Vagina (tissue), 2 donors: ENCODE data around the gene NPTX1. TPM values are rescaled to one million over a fixed set of nuclear protein-coding genes. Genes with fewer than 3 reads are reported as not detected.
A peak's percentile ranks its signal among the peaks of the same experiment; 100 is the strongest.

ENCODE experiments used
- DNase-seq, 2 donors: peaks; one replicate each; pipeline ENCODE4 v3.0.0-alpha.2; 2017; ENCODE audit errors: extremely low spot score in 2 of 2
- H3K27ac ChIP-seq: fragments of 200-600 bp; sonication (generic); one replicate; pipeline ENCODE4 v1.5.1; 2019
- H3K27me3 ChIP-seq: fragments of 200-600 bp; sonication (generic); one replicate; pipeline ENCODE4 v1.5.1; 2019
- H3K36me3 ChIP-seq, 2 donors: fragments of 200-600 bp; sonication (generic); one replicate each; pipeline ENCODE4 v1.5.1; 2017 to 2019
- H3K4me1 ChIP-seq: fragments of 200-600 bp; sonication (generic); one replicate; pipeline ENCODE4 v1.5.1; 2019
- H3K4me3 ChIP-seq, 2 donors: fragments of 200-600 bp; sonication (generic); 1 replicate in 1 of 2; 2 replicates in 1 of 2; pipeline ENCODE4 v1.5.1; 2016 to 2019
- H3K9me3 ChIP-seq: fragments of 200-600 bp; sonication (generic); one replicate; pipeline ENCODE4 v1.5.1; 2019
- CTCF ChIP-seq, 3 experiments: fragments of 450-650 bp in 2 of 3; fragments of 200-600 bp in 1 of 3; sonication (generic) in 1 of 3; IDR thresholded peaks; one replicate each; pipeline ENCODE4 v1.5.1; 2017 to 2019; ENCODE audit warnings: antibody characterized with exemption in 3 of 3, mild to moderate bottlenecking in 2 of 3, moderate library complexity in 2 of 3
- POLR2A ChIP-seq, 2 donors: fragments of 450-650 bp; IDR thresholded peaks; one replicate each; pipeline ENCODE4 v1.6.1; 2017; ENCODE audit warnings: antibody characterized with exemption in 2 of 2, mild to moderate bottlenecking in 2 of 2, moderate library complexity in 2 of 2
- POLR2AphosphoS5 ChIP-seq, 2 donors: sonication (generic); formaldehyde crosslinking; IDR thresholded peaks; one replicate each; pipeline ENCODE4 v1.9.0; 2017; ENCODE audit warnings: antibody characterized with exemption in 2 of 2, mild to moderate bottlenecking in 2 of 2, low read depth in 1 of 2; ENCODE audit not compliant: insufficient read depth in 1 of 2
- intact Hi-C: fragments of 100-400 bp; cut with DNase I; formaldehyde crosslinking; loops from one replicate; pipeline ENCODE4 v1.15.1; 2023
- total RNA-seq: library from RNA; depleted of rRNA; stranded (reverse); fragments of >200 nt; gene quantifications from one replicate; pipeline ENCODE4 v1.2.3, GENCODE V29; 2016

The NPTX1 gene
- total RNA-seq, 1 donor from 2014 or later = 0.49 TPM

GRCh38 chr17:80498920-80499410 lies 22.6 kb upstream of the NPTX1 start:
- peaks cover 8% of the 10 kb centered on the region for H3K4me1 ChIP-seq
- no peaks in the 10 kb centered on the region for H3K27me3 ChIP-seq
- TF ChIP-seq CTCF (IDR thresholded peaks at IDR 0.05) (no peak), POLR2AphosphoS5 (IDR thresholded peaks at IDR 0.05; ENCODE audit: insufficient read depth in 1 of 2, low read depth in 1 of 2) (no peak), POLR2A (IDR thresholded peaks at IDR 0.05) (no peak)
- intact Hi-C loops = no loop called here
- H3K9me3 ChIP-seq = no peaks in the 10 kb centered on the region
- DNase-seq = no peak
- H3K4me3 ChIP-seq = no peak overlapping the region
- no peaks in the 10 kb centered on the region for H3K36me3 ChIP-seq
- H3K27ac ChIP-seq = no peak overlapping the region

DNA sequence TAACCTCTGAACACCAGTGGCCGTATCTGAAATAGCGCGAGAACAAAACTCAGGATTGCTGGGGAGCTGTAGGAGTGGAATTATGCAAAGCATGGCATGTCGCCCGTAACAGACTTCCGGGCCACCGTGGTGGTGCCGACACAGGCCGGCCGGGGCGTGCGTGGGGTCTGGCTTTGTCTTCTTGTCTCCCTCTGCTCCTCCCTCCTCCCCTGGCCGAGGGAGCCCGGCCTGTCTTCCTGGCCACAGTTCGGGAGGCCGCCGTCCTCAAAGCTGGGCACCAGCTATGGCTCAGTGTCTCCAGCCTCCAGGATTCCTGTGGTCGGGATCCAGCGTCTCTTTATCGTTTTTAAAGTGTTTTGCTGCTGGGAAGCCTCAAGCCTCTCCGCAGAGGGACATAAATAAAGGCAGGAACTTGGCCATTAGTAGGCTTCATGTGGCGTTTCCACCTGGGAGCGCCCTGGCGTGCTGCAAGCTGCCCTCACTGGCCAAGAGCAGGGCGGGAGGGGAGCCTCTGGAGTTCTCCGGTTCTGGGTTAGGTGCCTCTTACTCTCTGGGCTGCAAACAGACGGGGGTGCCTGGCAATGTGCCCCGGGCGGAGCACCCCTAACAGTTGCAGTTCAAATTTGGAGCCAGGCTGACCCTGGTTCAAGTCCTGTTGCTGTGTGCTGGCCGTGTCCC lies 22.0 kb upstream of the NPTX1 start:
- Histone ChIP-seq H3K27ac (no peak overlapping the region), H3K4me1 (peaks cover 8% of the 10 kb centered on the region), H3K27me3 (no peaks in the 10 kb centered on the region), H3K9me3 (no peaks in the 10 kb centered on the region), H3K36me3 (no peaks in the 10 kb centered on the region), H3K4me3 (peak overlapping the region in 1 of 2 donors; percentile 25)
- no peak for TF ChIP-seq CTCF (IDR thresholded peaks at IDR 0.05)
- TF ChIP-seq POLR2A (IDR thresholded peaks at IDR 0.05) = no peak
- peak in 1 of 2 donors; percentile 11 for TF ChIP-seq POLR2AphosphoS5 (IDR thresholded peaks at IDR 0.05; ENCODE audit: insufficient read depth in 1 of 2, low read depth in 1 of 2)
- intact Hi-C loops = no loop called here
- no peak for DNase-seq

- Histone ChIP-seq H3K9me3 (no peaks in the 10 kb centered on the region), H3K36me3 (no peaks in the 10 kb centered on the region), H3K27ac (no peak overlapping the region), H3K27me3 (no peaks in the 10 kb centered on the region), H3K4me1 (peaks cover 8% of the 10 kb centered on the region), H3K4me3 (no peak overlapping the region)
- intact Hi-C loops = no loop called here
- DNase-seq = no peak
- no peak for TF ChIP-seq POLR2AphosphoS5 (IDR thresholded peaks at IDR 0.05; ENCODE audit: insufficient read depth in 1 of 2, low read depth in 1 of 2)
Observed at GRCh38 chr17:80497726-80498241, 21.4 kb upstream of the NPTX1 start.

DNA sequence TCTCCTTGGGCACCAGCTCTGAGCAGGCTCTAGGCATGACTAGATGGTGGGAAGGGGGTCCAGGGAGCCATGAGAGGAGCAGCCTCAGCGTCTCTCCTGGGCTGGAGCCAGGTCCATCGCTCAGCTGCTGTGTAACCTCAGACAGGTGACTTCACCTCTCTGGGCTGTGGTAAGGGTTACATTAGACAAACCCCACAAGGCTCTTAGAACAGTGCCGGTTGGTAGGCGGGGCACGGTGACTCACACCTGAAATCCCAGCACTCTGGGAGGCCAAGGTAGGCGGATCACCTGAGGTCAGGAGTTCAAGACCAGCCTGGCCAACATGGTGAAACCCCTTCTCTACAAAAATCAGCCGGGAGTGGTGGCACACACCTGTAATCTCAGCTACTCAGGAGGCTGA lies 18.1 kb upstream of the NPTX1 start:
- H3K27ac ChIP-seq = no peak overlapping the region
- intact Hi-C loops = no loop called here
- H3K9me3 ChIP-seq = no peaks in the 10 kb centered on the region
- H3K4me3 ChIP-seq = no peak overlapping the region
- peaks cover 8% of the 10 kb centered on the region for H3K4me1 ChIP-seq
- TF ChIP-seq POLR2A (IDR thresholded peaks at IDR 0.05) = no peak
- TF ChIP-seq POLR2AphosphoS5 (IDR thresholded peaks at IDR 0.05; ENCODE audit: insufficient read depth in 1 of 2, low read depth in 1 of 2) = no peak
- DNase-seq = no peak
- H3K36me3 ChIP-seq = no peaks in the 10 kb centered on the region
- H3K27me3 ChIP-seq = no peaks in the 10 kb centered on the region

DNA sequence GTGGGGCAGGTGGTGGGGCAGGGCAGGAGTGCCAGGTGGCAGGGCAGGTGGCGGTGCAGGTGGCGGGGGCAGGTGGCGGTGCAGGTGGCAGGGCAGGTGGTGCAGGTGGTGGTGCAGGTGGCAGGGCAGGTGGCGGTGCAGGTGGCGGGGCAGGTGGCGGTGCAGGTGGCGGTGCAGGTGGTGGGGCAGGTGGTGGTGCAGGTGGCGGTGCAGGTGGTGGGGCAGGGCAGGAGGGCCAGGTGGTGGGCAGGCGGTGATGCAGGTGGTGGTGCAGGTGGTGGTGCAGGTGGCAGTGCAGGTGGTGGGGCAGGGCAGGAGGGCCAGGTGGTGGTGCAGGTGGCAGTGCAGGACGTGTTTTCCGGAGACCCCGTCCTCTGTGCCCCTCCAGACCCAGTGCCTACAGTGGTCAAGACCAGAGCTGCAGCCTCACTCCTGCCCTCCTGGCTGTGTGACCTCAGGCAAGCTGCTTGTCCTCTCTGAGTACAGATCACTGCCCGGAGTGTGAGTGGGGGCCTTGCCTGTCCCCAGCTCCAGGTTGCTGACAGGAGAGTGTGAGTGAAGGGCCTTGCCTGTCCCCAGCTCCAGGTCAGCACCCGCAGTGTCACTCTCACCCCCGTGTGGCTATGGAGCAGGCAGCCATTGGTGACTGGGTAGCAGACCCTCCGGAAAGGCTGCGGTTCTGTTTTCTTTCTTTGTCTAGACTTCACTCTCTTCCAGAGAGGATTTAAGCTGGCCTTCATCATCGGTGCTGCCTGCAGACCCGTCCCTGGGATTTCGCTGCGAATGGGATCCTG lies 16.1 kb upstream of the NPTX1 start:
- H3K27me3 ChIP-seq = no peaks in the 10 kb centered on the region
- no peaks in the 10 kb centered on the region for H3K9me3 ChIP-seq
- no peak for TF ChIP-seq POLR2AphosphoS5 (IDR thresholded peaks at IDR 0.05; ENCODE audit: insufficient read depth in 1 of 2, low read depth in 1 of 2)
- no peak for TF ChIP-seq POLR2A (IDR thresholded peaks at IDR 0.05)
- no peak for TF ChIP-seq CTCF (IDR thresholded peaks at IDR 0.05)
- DNase-seq = no peak
- no peaks in the 10 kb centered on the region for H3K36me3 ChIP-seq
- H3K4me3 ChIP-seq = no peak overlapping the region
- intact Hi-C loops = no loop called here
- H3K27ac ChIP-seq = no peak overlapping the region
- H3K4me1 ChIP-seq = no peaks in the 10 kb centered on the region
